Endothelial cell of umbilical vein (primary cell): ENCODE data around the gene ZMYM5. TPM values are rescaled to one million over a fixed set of nuclear protein-coding genes. Genes with fewer than 3 reads are reported as not detected.

Experiments
- BruUV-seq: library from RNA; stranded (reverse); fragments of 400-500 nt; replicated peaks from 2 replicates; lab custom pipeline; 2021; lab: Mats Ljungman, UMichigan
- CTCF ChIA-PET: fragments of 300-600, 350-600 bp; sonication (Branson Sonifier 250); formaldehyde crosslinking; loops from one replicate; lab custom pipeline; 2021; ENCODE audit warnings: antibody characterized with exemption, inconsistent platforms; lab: Charles Lee
- POLR2A ChIA-PET: fragments of 300-600, 350-600 bp; sonication (Branson Sonifier 250); formaldehyde crosslinking; loops from one replicate; lab custom pipeline; 2021; ENCODE audit warnings: antibody characterized with exemption, inconsistent platforms; lab: Charles Lee
- DNase-seq: peaks from one replicate; pipeline ENCODE4 v3.0.0-alpha.2; 2011; ENCODE audit warnings: low read depth, low spot score
- FAIRE-seq: peaks from 2 replicates; lab custom pipeline; 2011; peaks lifted over from hg19 to GRCh38; lab: Jason Lieb, UNC
- H2AFZ ChIP-seq: 2 replicates; pipeline ENCODE4 v1.6.0; 2012; ENCODE audit warnings: low read depth, low read length, control low read depth, inconsistent platforms
- H3K27ac ChIP-seq: 2 replicates; pipeline ENCODE4 v1.5.1; 2011; ENCODE audit warnings: low read depth, mild to moderate bottlenecking, control low read depth, low read length, moderate library complexity; ENCODE audit not compliant: insufficient read depth
- H3K27me3 ChIP-seq, 2 experiments: 2 replicates each; pipeline versions ENCODE4 v1.6.0 to v1.6.1; 2011; ENCODE audit warnings: low read length in 2 of 2, mixed read lengths in 1 of 2; ENCODE audit not compliant: control insufficient read depth in 2 of 2, insufficient read depth in 2 of 2
- H3K36me3 ChIP-seq, 2 experiments: 2 replicates in 1 of 2; 3 replicates in 1 of 2; pipeline ENCODE4 v1.5.1; 2011; ENCODE audit warnings: low read length in 2 of 2, mild to moderate bottlenecking in 1 of 2, moderate library complexity in 1 of 2; ENCODE audit not compliant: control insufficient read depth in 2 of 2, insufficient read depth in 2 of 2; ENCODE audit errors: extremely low read depth in 1 of 2
- H3K4me1 ChIP-seq: 3 replicates; pipeline ENCODE4 v1.5.1; 2011; ENCODE audit warnings: mild to moderate bottlenecking, low read length; ENCODE audit not compliant: control insufficient read depth, insufficient read depth; ENCODE audit errors: extremely low read depth
- H3K4me2 ChIP-seq: 2 replicates; pipeline ENCODE4 v1.6.1; 2011; ENCODE audit warnings: low read length, control low read depth, mixed read lengths; ENCODE audit not compliant: insufficient read depth
- H3K4me3 ChIP-seq, 3 experiments: fragments of 200-600 bp in 1 of 3; sonication (generic), shearing (Covaris generic) in 1 of 3; replicated peaks in 1 of 3; 2 replicates each; pipeline ENCODE4 v1.5.1; 2011 to 2016; ENCODE audit warnings: control low read depth in 3 of 3, low read length in 3 of 3, mild to moderate bottlenecking in 2 of 3, inconsistent platforms in 1 of 3, low read depth in 1 of 3, moderate library complexity in 1 of 3; ENCODE audit not compliant: insufficient read depth in 1 of 3
- H3K79me2 ChIP-seq: 2 replicates; pipeline ENCODE4 v1.6.0; 2012; ENCODE audit warnings: low read length, inconsistent platforms; ENCODE audit not compliant: control insufficient read depth, insufficient read depth
- H3K9ac ChIP-seq: replicated peaks from 2 replicates; pipeline ENCODE3; 2011; ENCODE audit warnings: low read length, control low read depth; ENCODE audit not compliant: insufficient read depth; ENCODE audit errors: extremely low read depth
- H3K9me1 ChIP-seq: replicated peaks from 3 replicates; pipeline ENCODE4 v1.6.0; 2011; ENCODE audit warnings: mild to moderate bottlenecking, low read length; ENCODE audit not compliant: control insufficient read depth, insufficient read depth; ENCODE audit errors: extremely low read depth
- H3K9me3 ChIP-seq: replicated peaks from 2 replicates; pipeline ENCODE4 v1.5.1; 2012; ENCODE audit warnings: low read length, inconsistent platforms; ENCODE audit not compliant: control insufficient read depth, insufficient read depth
- H4K20me1 ChIP-seq: replicated peaks from 2 replicates; pipeline ENCODE3; 2011; ENCODE audit warnings: mild to moderate bottlenecking, low read length; ENCODE audit not compliant: control insufficient read depth, insufficient read depth; ENCODE audit errors: extremely low read depth
- EZH2 ChIP-seq: IDR thresholded peaks from 2 replicates; pipeline ENCODE4 v1.6.1; 2012; ENCODE audit warnings: borderline replicate concordance, low read depth, mild to moderate bottlenecking, moderate library complexity, low read length, inconsistent platforms; ENCODE audit not compliant: severe bottlenecking
- FOS ChIP-seq: IDR thresholded peaks from 2 replicates; pipeline ENCODE4 v1.6.1; 2011; ENCODE audit warnings: mild to moderate bottlenecking, low read length, moderate library complexity, borderline replicate concordance; ENCODE audit not compliant: insufficient read depth
- GATA2 ChIP-seq: IDR thresholded peaks from 2 replicates; pipeline ENCODE4 v1.7.0; 2011; ENCODE audit warnings: low read depth, mild to moderate bottlenecking, moderate library complexity, mixed read lengths, low read length; ENCODE audit not compliant: insufficient read length, insufficient read depth
- JUN ChIP-seq: IDR thresholded peaks from 2 replicates; pipeline ENCODE4 v1.6.1; 2011; ENCODE audit warnings: borderline replicate concordance, low read depth; ENCODE audit not compliant: insufficient read length, insufficient read depth
- MYC ChIP-seq: IDR thresholded peaks from one replicate; pipeline ENCODE4 v1.6.1; 2011; ENCODE audit warnings: mild to moderate bottlenecking, low read depth, low read length
- POLR2A ChIP-seq: IDR thresholded peaks from 2 replicates; pipeline ENCODE4 v1.6.1; 2012; ENCODE audit warnings: low read depth, mild to moderate bottlenecking, control low read depth, low read length
- POLR2AphosphoS5 ChIP-seq: IDR thresholded peaks from 2 replicates; pipeline ENCODE4 v1.6.1; 2012; ENCODE audit warnings: low read depth, mild to moderate bottlenecking, control low read depth, low read length, moderate library complexity; ENCODE audit not compliant: insufficient read depth
- dilution Hi-C: fragments of 300-500 bp; cut with MboI; formaldehyde crosslinking; loops from one replicate; pipeline ENCODE4 v1.15.0; 2019; ENCODE audit warnings: low sequenced_read_pairs; ENCODE audit not compliant: extremely low pct_ligation_motif_present
- intact Hi-C: fragments of 100-400 bp; cut with micrococcal nuclease; formaldehyde crosslinking; loops from one replicate; pipeline ENCODE4 v1.10.0; 2022
- polyA plus RNA-seq, 4 experiments: library from polyadenylated mRNA; depleted of rRNA in 3 of 4; stranded (reverse) in 3 of 4; unstranded in 1 of 4; fragments of >200 nt; gene quantifications; 2 replicates each; pipeline versions ENCODE4 v1.2.1 to v1.2.3, GENCODE V29; 2011 to 2012; ENCODE audit warnings: missing spikeins in 1 of 4
- total RNA-seq: library from RNA; stranded (reverse); gene quantifications from 2 replicates; pipeline ENCODE4 v1.2.3, GENCODE V29; 2021
- TF ChIP-seq, protein P1 (sequence below): IDR thresholded peaks from 2 replicates; pipeline ENCODE4 v1.6.1; 2011; ENCODE audit not compliant: insufficient read depth, insufficient read length
- TF ChIP-seq, protein P2 (sequence below), 2 donors: IDR thresholded peaks; 1 replicate in 1 of 2; 2 replicates in 1 of 2; pipeline ENCODE4 v1.5.1; 2011; ENCODE audit warnings: low read length in 2 of 2, mild to moderate bottlenecking in 2 of 2, moderate library complexity in 2 of 2, control low read depth in 1 of 2, inconsistent platforms in 1 of 2, low read depth in 1 of 2; ENCODE audit not compliant: insufficient read depth in 1 of 2; ENCODE audit errors: extremely low read depth in 1 of 2

ZMYM5 gene
- total and polyA plus RNA-seq, 2 donors (not counting 3 experiments of a cell fraction or from before 2014, with no cell fraction given) = 4.9 to 10.1 TPM

DNA sequence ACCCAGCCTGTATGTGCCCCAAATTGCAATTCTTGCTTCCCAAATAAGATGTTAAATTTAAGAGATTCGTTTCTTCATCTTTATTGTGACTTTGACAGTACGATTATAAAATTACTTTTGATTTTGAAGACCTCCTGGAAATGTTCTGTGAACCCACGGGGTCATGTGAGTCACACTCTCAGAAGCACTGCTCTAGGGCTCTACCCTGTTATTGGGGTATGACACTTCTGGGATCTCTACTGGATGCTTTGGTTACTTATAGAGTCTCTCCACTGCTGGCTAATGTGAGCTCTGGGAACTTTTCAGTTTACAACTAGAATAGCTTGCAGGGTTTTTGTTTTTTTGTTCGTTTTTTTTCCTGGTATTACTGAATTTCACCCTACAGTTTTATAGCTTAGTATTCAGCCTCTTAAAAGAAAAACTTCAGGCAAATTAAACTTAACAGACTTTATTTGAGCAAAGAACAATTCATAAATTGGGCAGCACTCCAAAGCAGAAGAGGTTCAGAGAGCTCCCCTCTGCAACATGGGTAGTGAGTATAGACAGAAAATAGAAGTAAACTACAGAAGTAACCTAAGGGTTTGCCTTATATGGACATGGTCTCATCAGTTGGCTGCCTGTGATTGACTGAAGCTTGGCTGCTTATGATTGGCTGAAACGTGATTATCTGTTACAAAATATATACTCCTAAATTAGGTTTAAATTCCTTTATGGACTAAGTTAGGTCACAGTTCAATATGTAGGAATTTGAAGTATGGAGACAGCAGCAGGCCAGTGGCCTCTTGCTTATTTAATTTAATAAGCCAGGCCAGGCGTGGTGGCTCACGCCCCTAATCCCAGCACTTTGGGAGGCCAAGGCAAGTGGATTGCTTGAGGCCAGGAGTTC lies 52.2 kb downstream of the ZMYM5 start:
- H3K4me1 ChIP-seq = no peaks in the 10 kb centered on the region
- H4K20me1 ChIP-seq = no peaks in the 10 kb centered on the region
- POLR2A ChIA-PET = no interaction called here
- DNase-seq (no peak), FAIRE-seq (no peak)
- no peak overlapping the region for H3K27ac ChIP-seq
- no peaks in the 10 kb centered on the region for H3K36me3 ChIP-seq
- H3K79me2 ChIP-seq = no peaks in the 10 kb centered on the region
- TF ChIP-seq EZH2 (no peak), FOS (no peak), GATA2 (no peak), MYC (no peak), POLR2AphosphoS5 (no peak), POLR2A (no peak), JUN (no peak)
- TF ChIP-seq, protein P1, sequence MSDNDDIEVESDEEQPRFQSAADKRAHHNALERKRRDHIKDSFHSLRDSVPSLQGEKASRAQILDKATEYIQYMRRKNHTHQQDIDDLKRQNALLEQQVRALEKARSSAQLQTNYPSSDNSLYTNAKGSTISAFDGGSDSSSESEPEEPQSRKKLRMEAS = no peak
- TF ChIP-seq, protein P2, sequence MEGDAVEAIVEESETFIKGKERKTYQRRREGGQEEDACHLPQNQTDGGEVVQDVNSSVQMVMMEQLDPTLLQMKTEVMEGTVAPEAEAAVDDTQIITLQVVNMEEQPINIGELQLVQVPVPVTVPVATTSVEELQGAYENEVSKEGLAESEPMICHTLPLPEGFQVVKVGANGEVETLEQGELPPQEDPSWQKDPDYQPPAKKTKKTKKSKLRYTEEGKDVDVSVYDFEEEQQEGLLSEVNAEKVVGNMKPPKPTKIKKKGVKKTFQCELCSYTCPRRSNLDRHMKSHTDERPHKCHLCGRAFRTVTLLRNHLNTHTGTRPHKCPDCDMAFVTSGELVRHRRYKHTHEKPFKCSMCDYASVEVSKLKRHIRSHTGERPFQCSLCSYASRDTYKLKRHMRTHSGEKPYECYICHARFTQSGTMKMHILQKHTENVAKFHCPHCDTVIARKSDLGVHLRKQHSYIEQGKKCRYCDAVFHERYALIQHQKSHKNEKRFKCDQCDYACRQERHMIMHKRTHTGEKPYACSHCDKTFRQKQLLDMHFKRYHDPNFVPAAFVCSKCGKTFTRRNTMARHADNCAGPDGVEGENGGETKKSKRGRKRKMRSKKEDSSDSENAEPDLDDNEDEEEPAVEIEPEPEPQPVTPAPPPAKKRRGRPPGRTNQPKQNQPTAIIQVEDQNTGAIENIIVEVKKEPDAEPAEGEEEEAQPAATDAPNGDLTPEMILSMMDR (IDR thresholded peaks at IDR 0.05; ENCODE audit: extremely low read depth in 1 of 2, insufficient read depth in 1 of 2, low read depth in 1 of 2, low read length in 2 of 2) = no peak
- no peak overlapping the region for H3K4me2 ChIP-seq
- H3K27me3 ChIP-seq = no peaks in the 10 kb centered on the region
- H2AFZ ChIP-seq = no peak overlapping the region
- no peak overlapping the region for H3K4me3 ChIP-seq
- intact Hi-C loops (no loop called here), dilution Hi-C loops (no loop called here)
- no peaks in the 10 kb centered on the region for H3K9me1 ChIP-seq
- no peak overlapping the region for H3K9ac ChIP-seq
- BruUV-seq = no TSS peak
- no peaks in the 10 kb centered on the region for H3K9me3 ChIP-seq
- CTCF ChIA-PET = no interaction called here
